CD4-positive, CD25-positive, alpha-beta regulatory T cell (primary cell): ENCODE data around the gene FNIP2. TPM values are rescaled to one million over a fixed set of nuclear protein-coding genes. Genes with fewer than 3 reads are reported as not detected.
A peak's percentile ranks its signal among the peaks of the same experiment; 100 is the strongest.

ENCODE experiments used
- ATAC-seq, 2 donors: fragments of 150-1000 bp; cut with Tn5 transposase; one replicate each; pipeline ENCODE4 v1.10.0; 2021; ENCODE audit warnings: low read depth in 2 of 2, moderate number of reproducible peaks in 2 of 2, moderate library complexity in 1 of 2
- DNase-seq, 3 donors: peaks; one replicate each; pipeline versions ENCODE4 v3.0.0 to v3.0.0-alpha.2; 2012 to 2022; ENCODE audit warnings: mixed read lengths in 1 of 3
- H3K27ac ChIP-seq: one replicate; pipeline ENCODE4 v1.7.0; 2013; ENCODE audit warnings: mild to moderate bottlenecking, low read length; ENCODE audit not compliant: insufficient read depth, poor library complexity, severe bottlenecking
- H3K27me3 ChIP-seq: one replicate; pipeline ENCODE4 v1.7.0; 2013; ENCODE audit warnings: low read length; ENCODE audit not compliant: control insufficient read depth, insufficient read depth
- H3K36me3 ChIP-seq: one replicate; pipeline ENCODE4 v1.7.0; 2013; ENCODE audit warnings: mild to moderate bottlenecking, low read length, moderate library complexity; ENCODE audit not compliant: control insufficient read depth, insufficient read depth
- H3K4me1 ChIP-seq: 2 replicates; pipeline ENCODE4 v1.7.0; 2013; ENCODE audit warnings: mild to moderate bottlenecking, low read length; ENCODE audit not compliant: insufficient read depth, control insufficient read depth, poor library complexity, severe bottlenecking
- H3K4me3 ChIP-seq: one replicate; pipeline ENCODE4 v1.7.0; 2013; ENCODE audit warnings: low read depth, mild to moderate bottlenecking, low read length, moderate library complexity
- H3K9me3 ChIP-seq, 2 experiments: 1 replicate in 1 of 2; 2 replicates in 1 of 2; pipeline ENCODE4 v1.7.0; 2013; ENCODE audit warnings: low read length in 2 of 2, mild to moderate bottlenecking in 1 of 2, moderate library complexity in 1 of 2; ENCODE audit not compliant: control insufficient read depth in 2 of 2
- H3K27ac Mint-ChIP-seq, 3 donors: one replicate each; pipeline ENCODE4 v1.8.0; 2020 to 2022; ENCODE audit warnings: mild to moderate bottlenecking in 3 of 3, mixed read lengths in 3 of 3, moderate library complexity in 2 of 3
- H3K27me3 Mint-ChIP-seq: one replicate; pipeline ENCODE4 v1.8.0; 2022; ENCODE audit warnings: mild to moderate bottlenecking, mixed read lengths
- H3K36me3 Mint-ChIP-seq: one replicate; pipeline ENCODE4 v1.8.0; 2020; ENCODE audit warnings: mixed read lengths
- H3K4me1 Mint-ChIP-seq, 4 donors: one replicate each; pipeline ENCODE4 v1.8.0; 2020 to 2022; ENCODE audit warnings: mixed read lengths in 4 of 4, mild to moderate bottlenecking in 1 of 4
- H3K4me3 Mint-ChIP-seq, 4 donors: one replicate each; pipeline ENCODE4 v1.8.0; 2020 to 2022; ENCODE audit warnings: mild to moderate bottlenecking in 4 of 4, mixed read lengths in 4 of 4, moderate library complexity in 3 of 4
- H3K9me3 Mint-ChIP-seq, 7 donors: one replicate each; pipeline ENCODE4 v1.8.0; 2020 to 2022; ENCODE audit warnings: mixed read lengths in 7 of 7, mild to moderate bottlenecking in 3 of 7, moderate library complexity in 2 of 7
- polyA plus RNA-seq, 4 donors: library from polyadenylated mRNA; unstranded; fragments of 300-500 nt; fragmentation: Illumina TruSeq; gene quantifications; one replicate each; pipeline ENCODE4 v1.2.3, GENCODE V29; 2021
- total RNA-seq: library from RNA; stranded (reverse); gene quantifications from one replicate; pipeline ENCODE4 v1.2.3, GENCODE V29; 2022

The FNIP2 gene
- total and polyA plus RNA-seq, 5 donors from 2014 or later = 1.5 to 8.9 (median 2.3) TPM

DNA sequence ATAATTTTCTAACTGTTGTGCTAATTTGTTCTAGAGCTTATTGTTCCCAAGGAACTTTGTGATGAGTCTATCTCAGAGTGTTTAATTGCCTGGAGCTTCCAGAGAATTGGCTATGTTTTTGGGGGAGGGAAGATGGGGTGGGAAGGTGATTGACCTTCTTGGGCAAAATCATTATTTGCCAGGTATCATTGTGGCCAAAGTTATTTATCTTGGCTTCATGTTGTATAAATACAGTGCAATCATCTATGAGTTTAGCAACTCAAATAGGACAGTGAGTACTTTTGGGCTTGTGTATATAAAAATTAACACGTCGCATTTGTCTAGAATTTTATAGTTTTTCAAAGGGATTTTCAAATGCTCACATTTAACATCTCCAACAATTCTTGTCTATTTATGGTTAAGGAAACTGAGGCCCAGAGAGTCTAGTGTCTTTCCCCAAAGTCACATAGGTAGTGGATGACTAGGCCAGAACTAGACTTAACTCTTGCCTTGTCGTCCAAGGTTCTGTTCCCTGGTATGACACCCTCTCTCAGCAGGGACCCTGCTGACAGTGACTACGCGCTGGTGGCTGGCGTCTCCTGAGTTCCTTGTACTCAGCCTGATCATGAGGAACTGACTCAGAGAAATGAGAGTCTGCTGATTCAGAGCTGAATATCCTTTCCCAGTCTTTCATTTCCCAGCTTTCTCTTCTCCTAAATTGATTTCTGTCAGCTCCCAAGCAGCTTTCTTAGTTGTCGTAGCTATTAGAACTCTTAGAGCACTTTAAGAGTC, 27.7 kb downstream of the FNIP2 start:
- H3K27ac ChIP-seq = no peak overlapping the region
- Mint-ChIP-seq H3K4me1 (peaks cover 0 to 9% (median 4%) of the 10 kb centered on the region in 4 donors), H3K36me3 (peaks cover 3% of the 10 kb centered on the region), H3K4me3 (no peak overlapping the region), H3K27me3 (peaks cover 3% of the 10 kb centered on the region), H3K27ac (no peak overlapping the region), H3K9me3 (no peaks in the 10 kb centered on the region)
- ATAC-seq (no peak), DNase-seq (no peak)
- no peaks in the 10 kb centered on the region for H3K27me3 ChIP-seq
- no peaks in the 10 kb centered on the region for H3K36me3 ChIP-seq
- H3K4me1 ChIP-seq = no peaks in the 10 kb centered on the region
- no peak overlapping the region for H3K4me3 ChIP-seq
- H3K9me3 ChIP-seq = no peaks in the 10 kb centered on the region

DNA sequence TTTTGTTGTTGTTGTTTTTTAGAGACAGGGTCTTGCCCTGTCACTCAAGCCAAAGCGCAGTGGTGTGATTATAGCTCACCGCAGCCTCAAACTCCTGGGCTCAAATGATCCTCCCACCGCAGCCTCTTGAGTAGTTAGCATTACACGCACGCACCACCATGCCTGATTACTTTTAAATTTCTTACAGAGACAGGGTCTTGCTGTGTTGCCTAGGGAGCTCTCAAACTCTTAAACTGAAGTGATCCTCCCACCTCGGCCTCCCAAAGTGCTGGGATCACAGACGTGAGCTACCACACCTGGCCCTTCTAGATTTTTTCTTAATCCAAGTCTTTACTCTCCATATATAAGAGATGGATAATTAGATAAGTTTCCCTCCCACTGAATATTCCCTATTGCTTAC, 29.2 kb downstream of the FNIP2 start:
- H3K27me3 Mint-ChIP-seq = no peaks in the 10 kb centered on the region
- Histone ChIP-seq H3K27ac (no peak overlapping the region), H3K27me3 (no peaks in the 10 kb centered on the region), H3K4me3 (no peak overlapping the region), H3K9me3 (no peaks in the 10 kb centered on the region), H3K36me3 (no peaks in the 10 kb centered on the region), H3K4me1 (no peaks in the 10 kb centered on the region)
- no peak for DNase-seq
- H3K4me3 Mint-ChIP-seq = no peak overlapping the region
- H3K9me3 Mint-ChIP-seq = no peaks in the 10 kb centered on the region
- ATAC-seq = no peak
- H3K27ac Mint-ChIP-seq = no peak overlapping the region
- peaks cover 3% of the 10 kb centered on the region for H3K36me3 Mint-ChIP-seq
- H3K4me1 Mint-ChIP-seq = peaks cover 2 to 10% (median 5%) of the 10 kb centered on the region in 4 donors

DNA sequence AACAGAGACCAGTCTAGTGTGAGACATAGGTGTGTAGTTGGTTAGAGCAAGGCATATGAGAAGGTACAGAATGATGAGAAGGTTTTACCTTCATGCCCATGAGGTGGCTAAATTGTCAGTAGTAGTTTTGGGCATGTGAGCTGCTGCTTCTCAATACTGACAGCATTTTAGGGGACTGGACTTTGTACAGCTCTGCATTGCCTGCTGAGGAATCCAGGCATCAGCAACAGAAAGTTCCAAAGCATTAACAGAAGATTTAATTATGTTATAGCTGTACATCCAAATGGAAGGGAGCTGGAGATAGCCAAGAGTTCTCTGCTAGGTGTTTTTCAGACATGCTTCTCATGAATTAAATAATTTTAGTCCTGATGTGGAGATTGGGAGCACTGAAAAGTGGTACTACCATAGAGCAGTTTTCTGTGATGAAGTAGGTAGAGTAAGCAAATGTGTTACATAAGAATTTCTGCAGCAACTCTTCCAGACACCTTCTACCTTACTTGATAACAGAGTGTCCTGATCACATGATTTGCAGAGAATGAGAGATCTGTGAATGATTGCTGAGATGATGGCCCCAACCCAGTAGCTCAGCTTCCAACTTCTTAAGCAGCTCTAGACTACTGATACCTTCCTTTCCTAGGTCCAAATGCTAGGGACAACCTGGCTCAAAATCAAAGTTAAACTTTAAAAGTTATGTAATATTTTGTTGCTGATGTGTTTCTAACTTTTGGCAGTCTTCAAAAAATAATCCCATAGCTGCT, 30.4 kb downstream of the FNIP2 start:
- H3K27ac Mint-ChIP-seq = no peak overlapping the region

DNA sequence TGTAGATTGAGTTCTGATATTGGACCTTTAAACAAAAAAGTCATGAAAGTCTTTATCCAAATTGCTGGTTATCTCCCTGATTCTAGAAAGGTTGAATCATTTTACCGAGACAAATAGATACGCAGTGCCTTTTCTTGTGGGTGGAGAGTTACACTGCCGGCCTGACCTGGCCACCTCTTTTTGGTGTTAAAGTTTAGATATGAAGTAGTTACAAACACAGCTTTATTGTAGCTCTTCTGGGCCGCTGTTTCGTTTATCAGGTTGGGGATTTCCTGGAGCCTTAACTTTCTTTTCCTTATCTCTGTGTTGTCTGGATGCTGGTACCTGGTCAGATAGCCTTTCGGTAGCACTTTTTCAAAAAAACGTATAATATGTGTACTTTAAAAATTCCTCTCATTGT, 31.0 kb downstream of the FNIP2 start:
- Mint-ChIP-seq H3K36me3 (peaks cover 3% of the 10 kb centered on the region), H3K9me3 (no peaks in the 10 kb centered on the region), H3K27ac (no peak overlapping the region), H3K27me3 (no peaks in the 10 kb centered on the region), H3K4me3 (no peak overlapping the region), H3K4me1 (peaks cover 5 to 16% (median 11%) of the 10 kb centered on the region in 4 donors)
- no peaks in the 10 kb centered on the region for H3K27me3 ChIP-seq
- DNase-seq (no peak), ATAC-seq (no peak)
- no peaks in the 10 kb centered on the region for H3K4me1 ChIP-seq
- no peak overlapping the region for H3K4me3 ChIP-seq
- H3K27ac ChIP-seq = no peak overlapping the region
- H3K9me3 ChIP-seq = no peaks in the 10 kb centered on the region
- H3K36me3 ChIP-seq = no peaks in the 10 kb centered on the region

More for the DNA sequence above, 30.4 kb downstream of the FNIP2 start:
- no peaks in the 10 kb centered on the region for H3K27me3 ChIP-seq
- no peaks in the 10 kb centered on the region for H3K36me3 ChIP-seq
- H3K4me3 Mint-ChIP-seq = no peak overlapping the region
- no peak overlapping the region for H3K27ac ChIP-seq
- H3K36me3 Mint-ChIP-seq = peaks cover 3% of the 10 kb centered on the region
- peaks cover 3 to 16% (median 8%) of the 10 kb centered on the region in 4 donors for H3K4me1 Mint-ChIP-seq
- no peak for ATAC-seq
- no peak for DNase-seq
- no peaks in the 10 kb centered on the region for H3K9me3 ChIP-seq
- no peaks in the 10 kb centered on the region for H3K27me3 Mint-ChIP-seq
- H3K4me3 ChIP-seq = no peak overlapping the region
- H3K9me3 Mint-ChIP-seq = no peaks in the 10 kb centered on the region
- no peaks in the 10 kb centered on the region for H3K4me1 ChIP-seq

DNA sequence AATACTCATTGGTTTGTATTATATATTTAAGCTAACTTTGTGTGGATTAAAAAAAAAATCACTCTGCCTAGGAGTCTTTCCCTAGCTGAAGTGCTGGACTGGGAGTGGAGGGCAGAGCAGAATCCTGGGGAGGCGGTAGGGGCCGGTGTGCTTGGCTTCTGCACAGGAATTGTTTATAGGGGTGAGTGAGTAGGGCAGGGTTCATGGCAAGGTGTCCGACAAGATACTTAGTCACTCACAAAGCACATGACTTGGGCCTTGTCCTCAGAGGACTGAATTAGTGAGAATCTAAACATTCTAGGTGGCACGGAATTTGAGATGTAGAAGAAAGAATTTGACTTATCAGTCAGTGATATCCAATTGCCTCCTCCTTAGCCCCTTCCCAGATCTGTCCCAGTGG, 32.2 kb downstream of the FNIP2 start:
- H3K27me3 ChIP-seq = no peaks in the 10 kb centered on the region
- no peak for DNase-seq
- Mint-ChIP-seq H3K27ac (peak overlapping the region in 1 of 3 donors; percentile 2), H3K27me3 (no peaks in the 10 kb centered on the region), H3K4me3 (no peak overlapping the region), H3K9me3 (no peaks in the 10 kb centered on the region), H3K36me3 (peaks cover 1% of the 10 kb centered on the region), H3K4me1 (peaks cover 4 to 18% (median 10%) of the 10 kb centered on the region in 4 donors)
- H3K27ac ChIP-seq = no peak overlapping the region
- H3K4me3 ChIP-seq = no peak overlapping the region
- no peaks in the 10 kb centered on the region for H3K36me3 ChIP-seq
- no peak for ATAC-seq
- H3K4me1 ChIP-seq = no peaks in the 10 kb centered on the region
- H3K9me3 ChIP-seq = no peaks in the 10 kb centered on the region

DNA sequence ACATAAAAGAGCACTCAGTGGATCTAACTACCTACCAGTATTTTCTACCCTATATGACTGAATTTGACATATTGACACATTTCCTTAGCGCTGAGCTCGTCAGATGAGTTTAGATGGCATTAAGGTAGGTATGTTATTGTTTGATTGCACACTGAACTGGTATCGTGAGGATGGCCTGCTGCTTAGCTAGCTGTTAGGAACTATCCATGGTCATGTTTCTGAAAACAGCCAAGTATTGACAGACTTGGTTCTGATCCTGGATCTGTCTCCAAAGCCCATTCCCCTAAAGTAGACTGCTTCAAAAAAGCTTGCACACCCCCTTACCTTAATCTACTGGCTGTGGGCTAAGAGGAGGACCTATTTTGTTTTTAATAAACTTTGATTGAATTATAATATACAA, 32.9 kb downstream of the FNIP2 start:
- no peak for ATAC-seq
- Mint-ChIP-seq H3K36me3 (no peaks in the 10 kb centered on the region), H3K27ac (no peak overlapping the region), H3K4me3 (no peak overlapping the region), H3K9me3 (no peaks in the 10 kb centered on the region), H3K4me1 (peaks cover 2 to 20% (median 9%) of the 10 kb centered on the region in 4 donors), H3K27me3 (no peaks in the 10 kb centered on the region)
- Histone ChIP-seq H3K27ac (no peak overlapping the region), H3K4me1 (no peaks in the 10 kb centered on the region), H3K27me3 (no peaks in the 10 kb centered on the region), H3K4me3 (no peak overlapping the region), H3K36me3 (no peaks in the 10 kb centered on the region), H3K9me3 (no peaks in the 10 kb centered on the region)
- DNase-seq = no peak

DNA sequence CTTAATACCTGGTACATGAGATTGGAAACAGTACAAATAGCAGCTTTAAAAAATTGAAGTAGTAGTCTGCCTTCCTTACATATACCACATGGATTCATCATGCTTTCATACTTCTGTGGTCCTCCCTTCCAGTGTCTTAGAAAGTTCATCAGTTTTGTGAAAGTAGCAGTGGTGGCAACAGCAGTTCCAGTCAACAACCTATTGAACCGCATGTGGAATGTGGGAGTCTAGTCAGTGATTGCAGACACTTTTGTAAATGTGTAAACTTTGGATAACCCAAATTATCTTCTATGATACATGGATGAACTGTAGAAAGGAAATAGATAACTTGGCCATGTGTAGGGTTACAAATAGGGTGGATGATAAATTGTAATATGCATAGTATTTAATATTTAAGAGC, 34.1 kb downstream of the FNIP2 start:
- Histone ChIP-seq H3K4me3 (no peak overlapping the region), H3K4me1 (no peaks in the 10 kb centered on the region), H3K27ac (no peak overlapping the region), H3K9me3 (no peaks in the 10 kb centered on the region), H3K27me3 (no peaks in the 10 kb centered on the region), H3K36me3 (no peaks in the 10 kb centered on the region)
- Mint-ChIP-seq H3K27ac (no peak overlapping the region), H3K4me1 (peaks cover 2 to 20% (median 8%) of the 10 kb centered on the region in 4 donors), H3K36me3 (no peaks in the 10 kb centered on the region), H3K27me3 (no peaks in the 10 kb centered on the region), H3K9me3 (no peaks in the 10 kb centered on the region), H3K4me3 (no peak overlapping the region)
- no peak for ATAC-seq
- DNase-seq = no peak
